NCI-H2196 treated with DMSO at 0.1 percent for 48 hours (cell line): ENCODE results near the gene ANTXR2.
"Not testable (repeated sequence)": the region's sequence is repeated elsewhere in the genome, so short reads cannot be mapped to it uniquely, and the experiment has no call there.

Experiments used
- DNase-seq: peaks from one replicate; lab custom pipeline; 2025; ENCODE audit not compliant: unreplicated experiment; lab: John Stamatoyannopoulos, UW

ANTXR2 gene

DNA sequence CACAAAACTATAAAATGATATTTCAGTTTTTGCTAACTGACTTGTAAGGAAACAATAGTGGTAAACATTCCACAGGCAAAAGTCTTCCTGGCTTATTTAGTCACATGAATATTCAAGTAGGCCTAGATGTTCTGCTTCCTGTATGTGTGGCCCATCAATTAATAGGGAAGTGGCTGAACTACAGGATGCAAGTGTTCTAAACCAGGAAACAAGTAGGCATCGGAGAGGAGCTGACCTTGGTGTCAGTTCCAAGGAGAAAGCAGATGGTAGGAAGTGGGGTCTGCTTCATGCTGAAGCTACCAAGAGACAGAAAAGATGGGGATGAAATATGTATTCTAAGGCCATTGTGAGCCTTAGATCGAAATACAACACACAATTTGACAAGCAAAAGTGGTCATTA, 149.7 kb downstream of the ANTXR2 start:
- DNase-seq: no peak

DNA sequence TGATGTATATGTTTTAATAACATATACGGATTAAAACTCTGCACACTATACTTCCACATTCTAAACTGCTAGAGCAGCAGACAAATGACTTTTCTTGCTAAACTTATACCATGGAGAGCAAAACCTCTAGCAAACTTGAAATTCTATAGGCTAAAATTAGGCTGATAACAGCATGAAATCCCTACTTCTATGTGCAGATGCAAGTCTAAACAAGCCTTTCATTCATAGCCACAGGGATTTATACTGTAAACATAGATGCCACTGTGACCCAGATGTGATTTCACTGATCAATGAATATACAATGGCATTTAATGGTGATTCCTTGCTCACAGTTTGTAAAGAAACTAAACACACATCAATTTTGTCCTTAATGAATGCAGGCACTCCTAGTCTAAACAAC, 151.0 kb downstream of the ANTXR2 start:
- no peak for DNase-seq

DNA sequence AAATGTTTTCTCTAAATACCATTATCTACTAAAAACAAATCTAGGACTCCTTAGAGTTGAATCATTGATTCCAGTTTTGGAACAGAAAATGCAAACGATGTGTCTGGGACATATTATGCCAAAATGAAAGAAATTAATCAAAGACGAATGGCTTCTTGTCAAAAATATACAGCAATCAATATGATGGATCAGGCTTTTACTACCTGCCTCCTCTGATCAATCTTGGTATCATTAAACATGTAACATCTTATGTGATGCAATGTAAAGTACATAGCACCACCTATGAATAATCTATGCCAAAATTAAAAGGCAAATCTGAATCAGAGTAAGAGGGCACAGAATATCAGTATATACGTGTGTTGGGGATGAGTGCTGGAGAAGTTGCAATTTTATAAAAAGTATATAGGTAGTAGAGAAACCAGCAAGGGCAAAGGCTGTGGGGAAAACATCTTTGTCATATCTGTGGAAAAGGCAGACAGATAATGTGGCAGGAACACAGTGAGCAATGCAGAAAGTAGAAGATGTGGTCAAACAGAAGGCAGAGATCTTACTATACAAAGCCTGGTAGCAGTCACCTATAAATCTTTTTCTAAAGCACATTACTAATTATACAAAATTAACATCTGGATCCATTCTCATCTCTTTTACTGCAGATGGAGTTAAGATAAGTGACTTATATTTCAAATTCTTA, 152.7 kb downstream of the ANTXR2 start:
- DNase-seq: no peak

DNA sequence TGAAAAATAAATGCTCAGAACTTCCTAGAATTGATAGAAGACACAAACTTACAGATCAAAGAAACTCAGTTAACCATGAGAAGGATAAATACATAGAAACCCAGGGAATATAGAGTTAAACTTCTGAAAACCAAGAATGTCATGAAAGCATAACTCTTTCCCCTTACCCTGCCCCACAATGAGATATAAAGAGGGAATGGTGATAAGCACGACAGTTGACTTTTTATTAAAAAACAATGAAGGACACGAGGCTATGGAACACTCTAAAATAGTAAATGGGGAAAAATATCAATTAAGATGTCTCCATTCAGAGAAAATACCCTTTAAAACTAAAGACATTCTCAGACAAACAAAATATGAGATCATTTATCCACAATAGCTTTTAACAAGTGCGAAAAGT, 154.7 kb downstream of the ANTXR2 start:
- DNase-seq: no peak

DNA sequence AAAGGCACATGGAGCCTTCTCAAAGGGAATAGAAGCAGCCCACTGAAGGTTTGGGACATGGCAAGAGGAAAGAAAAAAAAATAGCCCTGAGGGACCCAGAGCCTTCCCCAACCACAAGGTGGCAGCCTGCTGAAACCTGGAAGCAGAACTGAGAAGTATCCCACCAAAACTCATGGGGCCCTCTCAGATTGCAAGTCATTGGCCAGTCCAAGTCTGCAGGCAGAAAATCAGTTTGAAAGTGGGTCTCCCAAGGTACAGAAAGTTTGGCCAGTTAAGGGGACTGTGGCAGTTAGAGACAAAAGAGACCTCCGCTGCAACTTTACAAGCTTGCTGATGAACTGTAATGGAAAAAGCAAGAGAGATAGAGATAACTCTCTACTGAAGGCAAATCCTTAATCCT, 155.8 kb downstream of the ANTXR2 start:
- DNase-seq: no peak

GRCh38 chr4:79915246-79915645, 157.8 kb downstream of the ANTXR2 start:
- no peak for DNase-seq

GRCh38 chr4:79913581-79913980, 159.4 kb downstream of the ANTXR2 start:
- no peak for DNase-seq

- DNase-seq: no peak
Observed at GRCh38 chr4:79907001-79907400, 166.0 kb downstream of the ANTXR2 start.

GRCh38 chr4:79906303-79906702, 166.7 kb downstream of the ANTXR2 start:
- no peak for DNase-seq

DNA sequence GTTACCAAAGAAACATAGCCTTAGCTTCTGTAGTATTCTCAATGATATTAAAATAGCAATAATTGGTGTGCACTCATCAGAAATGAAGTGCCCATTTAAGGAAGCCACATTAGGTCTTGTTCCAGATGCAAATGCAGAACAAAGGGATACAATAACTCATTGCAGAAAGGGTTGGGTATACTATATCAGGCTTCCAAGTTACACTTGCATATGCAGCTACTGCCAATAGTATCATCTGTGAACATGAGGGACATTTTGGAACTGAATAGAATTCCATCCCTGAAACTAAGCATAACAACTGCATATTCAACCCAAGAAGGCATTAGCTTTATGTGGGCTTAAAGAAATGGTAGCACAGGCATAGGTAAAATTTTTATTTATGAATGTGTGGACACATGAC, 167.8 kb downstream of the ANTXR2 start:
- DNase-seq: no peak

GRCh38 chr4:79904331-79904730, 168.7 kb downstream of the ANTXR2 start:
- DNase-seq: no peak

DNA sequence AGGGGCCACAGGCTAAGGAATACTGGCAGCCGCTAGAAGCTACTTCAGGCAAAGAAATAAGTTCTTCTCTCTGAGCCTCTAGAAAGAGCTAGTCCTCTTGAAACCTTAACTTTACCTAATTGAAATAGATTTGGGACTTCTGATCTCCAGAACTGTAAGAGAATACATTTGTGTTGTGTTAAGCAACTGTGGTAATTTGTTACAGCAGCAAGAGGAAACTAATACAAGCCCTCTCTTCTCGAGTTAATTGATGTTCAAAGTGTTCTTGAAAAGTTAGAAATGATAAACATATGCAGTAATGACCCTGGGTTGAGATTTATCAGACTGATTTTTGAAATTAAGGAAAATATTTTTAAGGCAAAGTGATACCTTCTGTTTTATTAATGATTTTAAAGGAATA, 172.8 kb downstream of the ANTXR2 start:
- no peak for DNase-seq

- DNase-seq: no peak
Observed at GRCh38 chr4:79899481-79899880, 173.5 kb downstream of the ANTXR2 start.

GRCh38 chr4:79898055-79898454, 175.0 kb downstream of the ANTXR2 start:
- no peak for DNase-seq

DNA sequence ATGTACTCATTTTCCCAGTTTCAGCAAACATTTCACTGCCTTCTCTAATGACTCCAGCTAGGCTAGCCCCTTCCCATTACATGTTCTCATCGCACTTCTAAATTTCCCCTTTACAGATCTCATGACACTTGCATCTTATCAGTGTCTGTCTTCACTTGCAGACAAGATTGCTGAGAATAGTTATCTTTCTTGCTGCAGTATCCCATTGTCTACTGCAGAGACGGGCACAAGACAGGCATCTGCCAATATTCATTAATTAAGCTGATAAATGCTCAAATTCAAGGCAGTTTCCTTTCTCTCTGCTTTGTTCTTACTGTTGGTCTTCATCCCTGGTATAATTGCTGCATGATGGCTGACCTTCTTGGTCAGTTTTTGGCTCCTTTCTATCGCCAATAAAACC, 175.9 kb downstream of the ANTXR2 start:
- DNase-seq: no peak

DNA sequence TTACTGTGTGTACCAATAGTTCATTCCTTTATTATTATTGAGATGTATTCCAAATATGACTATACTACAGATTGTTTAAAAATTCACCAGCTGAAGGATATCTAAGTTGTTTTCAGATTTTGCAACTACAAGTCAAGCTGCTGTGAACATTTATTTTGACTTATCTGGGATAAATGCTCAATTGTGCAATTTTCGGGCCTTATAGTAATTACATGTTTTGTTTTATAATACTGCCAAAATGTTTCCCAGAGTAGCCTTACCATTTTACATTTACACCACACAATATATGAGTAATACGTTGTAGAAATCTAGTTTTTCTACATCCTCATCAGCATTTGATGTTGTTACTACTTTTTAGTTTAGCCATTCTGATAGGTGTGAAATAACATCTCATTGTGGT, 179.6 kb downstream of the ANTXR2 start:
- DNase-seq: no peak

- DNase-seq: not testable (repeated sequence)
Observed at GRCh38 chr4:79889026-79889425, 184.0 kb downstream of the ANTXR2 start.

GRCh38 chr4:79886557-79886956, 186.5 kb downstream of the ANTXR2 start:
- DNase-seq: no peak

GRCh38 chr4:79886021-79886420, 187.0 kb downstream of the ANTXR2 start:
- DNase-seq: no peak

DNA sequence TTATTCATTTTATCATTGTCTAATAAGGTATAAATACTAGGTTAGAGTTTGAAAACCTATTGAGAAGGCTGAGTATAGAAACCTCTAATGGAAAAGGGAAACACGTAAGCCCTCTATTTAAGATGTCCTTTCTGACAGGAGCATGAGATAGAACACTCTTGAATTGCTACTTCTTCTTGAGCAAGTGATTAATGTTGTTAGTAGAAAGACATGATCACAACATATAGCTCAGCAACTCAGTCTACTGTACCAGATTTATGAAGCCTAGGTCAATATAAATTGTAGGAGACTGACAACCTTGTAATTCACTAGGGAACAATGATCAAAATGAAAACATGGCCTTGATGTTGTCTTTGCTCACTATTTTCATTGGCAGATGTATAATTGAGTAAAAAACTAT, 189.7 kb downstream of the ANTXR2 start:
- no peak for DNase-seq

- DNase-seq: no peak
Observed at GRCh38 chr4:79882806-79883205, 190.2 kb downstream of the ANTXR2 start.

- no peak for DNase-seq
Observed at GRCh38 chr4:79881407-79881806, 191.6 kb downstream of the ANTXR2 start.

DNA sequence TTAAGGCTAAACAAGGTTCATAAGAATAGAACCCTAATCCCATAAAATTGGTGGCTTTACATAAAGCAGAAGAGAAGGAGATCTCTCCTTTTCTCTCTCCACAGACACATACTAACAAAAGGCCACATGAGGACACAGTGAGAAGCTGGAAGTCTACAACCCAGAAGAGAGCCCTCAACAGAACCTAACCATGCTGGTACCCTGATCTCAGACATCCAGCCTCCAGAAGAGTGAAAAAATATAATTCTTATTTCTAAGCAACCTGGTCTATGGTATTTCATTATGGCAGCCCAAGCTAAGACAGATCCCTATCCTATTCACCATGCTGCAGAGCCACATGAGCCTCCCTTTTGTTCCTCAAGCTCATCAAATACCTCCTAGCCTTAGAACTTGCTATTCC, 195.5 kb downstream of the ANTXR2 start:
- DNase-seq: no peak
